ENCODE data around the gene SLC35A5. TPM values are rescaled to one million over a fixed set of nuclear protein-coding genes. Genes with fewer than 3 reads are reported as not detected.

SLC35A5 gene
- total RNA-seq, 1 experiment from 2014 or later = 21.4 TPM

Other genes starting within 250 kb of the SLC35A5 start
- not detected for gene CD200, start 228.9 kb upstream of the SLC35A5 start, total RNA-seq (2021; ENCODE audit: unreplicated experiment)
- 0.17 TPM for gene BTLA, start 62.6 kb upstream of the SLC35A5 start, total RNA-seq (2021; ENCODE audit: unreplicated experiment)
- gene ATG3, start 83 bp upstream of the SLC35A5 start, total RNA-seq (2021; ENCODE audit: unreplicated experiment) = 56.4 TPM
- 1.7 TPM for gene CCDC80, start 79.1 kb downstream of the SLC35A5 start, total RNA-seq (2021; ENCODE audit: unreplicated experiment)